HCT116 (cell line): ENCODE data around the gene SYNJ1. TPM values are rescaled to one million over a fixed set of nuclear protein-coding genes. Genes with fewer than 3 reads are reported as not detected.

Source experiments
- ATAC-seq: fragments of 200-7000 bp; cut with Tn5 transposase; 2 replicates; pipeline ENCODE4 v1.9.1; 2020; ENCODE audit warnings: mild to moderate bottlenecking, moderate library complexity
- BruUV-seq: library from RNA; stranded (reverse); fragments of 400-500 nt; replicated peaks from 2 replicates; lab custom pipeline; 2021; lab: Mats Ljungman, UMichigan
- CTCF ChIA-PET: fragments of 300-600 bp; sonication (Branson Sonifier 250); formaldehyde crosslinking; loops from one replicate; lab custom pipeline; 2021; ENCODE audit warnings: antibody characterized with exemption; lab: Charles Lee
- POLR2A ChIA-PET: fragments of 300-600, 350-600 bp; sonication (Branson Sonifier 250); formaldehyde crosslinking; loops from one replicate; lab custom pipeline; 2021; ENCODE audit warnings: antibody characterized with exemption; lab: Charles Lee
- RAD21 ChIA-PET, 2 experiments: fragments of 300-600 bp; sonication (Branson Sonifier 250); formaldehyde crosslinking; loops; one replicate each; lab custom pipeline; 2023; ENCODE audit warnings: low total read pairs in 2 of 2; ENCODE audit not compliant: uncharacterized antibody in 2 of 2, unreplicated experiment in 2 of 2, low non-redundant PET in 1 of 2; lab: Charles Lee
- DNase-seq: peaks from one replicate; pipeline ENCODE4 v3.0.0-alpha.2; 2010; ENCODE audit warnings: low read depth, low spot score
- H2AFZ ChIP-seq: fragments of 200-600 bp; shearing (Covaris generic), sonication (generic); 2 replicates; pipeline ENCODE4 v1.6.1; 2017; ENCODE audit warnings: low read depth, mixed run types, mixed read lengths, antibody characterized with exemption, low read length; ENCODE audit not compliant: poor library complexity, severe bottlenecking
- H3K27ac ChIP-seq: 2 replicates; pipeline ENCODE4 v1.5.1; 2012; ENCODE audit warnings: low read depth, low read length
- H3K27me3 ChIP-seq: fragments of 200-600 bp; sonication (generic); 2 replicates; pipeline ENCODE4 v1.6.1; 2016; ENCODE audit warnings: mixed run types, low read length, mixed read lengths; ENCODE audit not compliant: insufficient read depth
- H3K36me3 ChIP-seq, 2 experiments: fragments of 200-500 bp in 1 of 2; fragments of 200-600 bp in 1 of 2; sonication (Bioruptor generic) in 1 of 2; sonication (generic) in 1 of 2; 2 replicates each; pipeline versions ENCODE4 v1.5.1 to v1.6.1; 2014 to 2016; ENCODE audit warnings: low read length in 2 of 2, inconsistent platforms in 1 of 2, mixed read lengths in 1 of 2, mixed run types in 1 of 2; ENCODE audit not compliant: insufficient read depth in 2 of 2, control insufficient read depth in 1 of 2
- H3K4me1 ChIP-seq, 2 experiments: fragments of 200-600 bp in 1 of 2; sonication (generic) in 1 of 2; 2 replicates each; pipeline versions ENCODE4 v1.5.1 to v1.6.1; 2012 to 2017; ENCODE audit warnings: low read length in 2 of 2, inconsistent platforms in 1 of 2, mild to moderate bottlenecking in 1 of 2, mixed read lengths in 1 of 2, mixed run types in 1 of 2, moderate library complexity in 1 of 2; ENCODE audit not compliant: insufficient read depth in 2 of 2, control insufficient read depth in 1 of 2
- H3K4me2 ChIP-seq: fragments of 200-600 bp; sonication (generic); 2 replicates; pipeline ENCODE4 v1.6.1; 2017; ENCODE audit warnings: mixed run types, low read length, mixed read lengths
- H3K4me3 ChIP-seq, 2 experiments: fragments of 200-600 bp in 1 of 2; sonication (generic) in 1 of 2; replicated peaks in 1 of 2; 2 replicates each; pipeline ENCODE4 v1.5.1; 2011 to 2016; ENCODE audit warnings: low read length in 2 of 2, control low read depth in 1 of 2, low read depth in 1 of 2, mild to moderate bottlenecking in 1 of 2, mixed read lengths in 1 of 2, mixed run types in 1 of 2
- H3K79me2 ChIP-seq: fragments of 200-600 bp; sonication (generic); 2 replicates; pipeline ENCODE4 v1.6.1; 2017; ENCODE audit warnings: mild to moderate bottlenecking, mixed run types, low read length, moderate library complexity, mixed read lengths; ENCODE audit not compliant: insufficient read depth
- H3K9ac ChIP-seq: fragments of 200-600 bp; sonication (generic); 2 replicates; pipeline ENCODE4 v1.6.1; 2016; ENCODE audit warnings: low read length, mixed read lengths
- H3K9me2 ChIP-seq: fragments of 200-600 bp; sonication (generic), shearing (Covaris generic); 2 replicates; pipeline ENCODE4 v1.6.1; 2017; ENCODE audit warnings: mixed run types, mild to moderate bottlenecking, moderate library complexity; ENCODE audit not compliant: insufficient read depth
- H3K9me3 ChIP-seq, 2 experiments: fragments of 200-500 bp in 1 of 2; fragments of 200-600 bp in 1 of 2; sonication (Bioruptor generic) in 1 of 2; sonication (generic) in 1 of 2; 2 replicates each; pipeline ENCODE4 v1.6.1; 2014 to 2017; ENCODE audit warnings: low read length in 2 of 2, mixed read lengths in 2 of 2, inconsistent platforms in 1 of 2, low read depth in 1 of 2, mild to moderate bottlenecking in 1 of 2, mixed run types in 1 of 2, moderate library complexity in 1 of 2; ENCODE audit not compliant: control insufficient read depth in 1 of 2, insufficient read depth in 1 of 2
- H4K20me1 ChIP-seq: fragments of 200-600 bp; sonication (generic), shearing (Covaris generic); 2 replicates; pipeline ENCODE4 v1.6.1; 2017; ENCODE audit warnings: mixed run types, mild to moderate bottlenecking, moderate library complexity; ENCODE audit not compliant: insufficient read depth
- ELF1 ChIP-seq: IDR thresholded peaks from 2 replicates; pipeline ENCODE4 v1.6.1; 2012; ENCODE audit warnings: low read depth, borderline replicate concordance
- EZH2phosphoT487 ChIP-seq: fragments of 200-600 bp; IDR thresholded peaks from 2 replicates; pipeline ENCODE4 v1.6.1; 2018; ENCODE audit warnings: antibody characterized with exemption, borderline replicate concordance
- FOSL1 ChIP-seq: IDR thresholded peaks from 2 replicates; pipeline ENCODE4 v1.6.1; 2012; ENCODE audit warnings: low read depth
- JUND ChIP-seq: IDR thresholded peaks from 2 replicates; pipeline ENCODE4 v1.6.1; 2012
- POLR2A ChIP-seq: IDR thresholded peaks from 2 replicates; pipeline ENCODE4 v1.7.0; 2011; ENCODE audit warnings: borderline replicate concordance; ENCODE audit not compliant: insufficient read depth, insufficient read length; ENCODE audit errors: extremely low read depth
- SIN3A ChIP-seq: IDR thresholded peaks from 2 replicates; pipeline ENCODE4 v1.6.1; 2012; ENCODE audit warnings: low read depth
- SRF ChIP-seq: IDR thresholded peaks from 2 replicates; pipeline ENCODE4 v1.6.1; 2012; ENCODE audit warnings: low read depth
- YY1 ChIP-seq: IDR thresholded peaks from 2 replicates; pipeline ENCODE4 v1.6.1; 2011; ENCODE audit warnings: low read length, low read depth, moderate library complexity, mild to moderate bottlenecking; ENCODE audit not compliant: insufficient replicate concordance; ENCODE audit errors: extremely low read depth
- intact Hi-C: fragments of 100-400 bp; cut with micrococcal nuclease; formaldehyde crosslinking; loops from 2 replicates; pipeline ENCODE4 v1.10.0; 2022
- total RNA-seq: library from RNA; stranded (reverse); gene quantifications from one replicate; pipeline ENCODE4 v1.2.1, GENCODE V29; 2021; ENCODE audit not compliant: unreplicated experiment
- TF ChIP-seq, protein P1 (sequence below): IDR thresholded peaks from 2 replicates; pipeline ENCODE4 v1.6.1; 2012
- TF ChIP-seq, protein P2 (sequence below): IDR thresholded peaks from 2 replicates; pipeline ENCODE4 v1.6.1; 2012; ENCODE audit warnings: low read depth
- TF ChIP-seq, protein P3 (sequence below): IDR thresholded peaks from 2 replicates; pipeline ENCODE4 v1.6.1; 2011; ENCODE audit warnings: mild to moderate bottlenecking, low read length, moderate library complexity; ENCODE audit not compliant: insufficient replicate concordance; ENCODE audit errors: extremely low read depth

SYNJ1 gene
- total RNA-seq, 1 experiment from 2014 or later: 7.2 TPM

DNA sequence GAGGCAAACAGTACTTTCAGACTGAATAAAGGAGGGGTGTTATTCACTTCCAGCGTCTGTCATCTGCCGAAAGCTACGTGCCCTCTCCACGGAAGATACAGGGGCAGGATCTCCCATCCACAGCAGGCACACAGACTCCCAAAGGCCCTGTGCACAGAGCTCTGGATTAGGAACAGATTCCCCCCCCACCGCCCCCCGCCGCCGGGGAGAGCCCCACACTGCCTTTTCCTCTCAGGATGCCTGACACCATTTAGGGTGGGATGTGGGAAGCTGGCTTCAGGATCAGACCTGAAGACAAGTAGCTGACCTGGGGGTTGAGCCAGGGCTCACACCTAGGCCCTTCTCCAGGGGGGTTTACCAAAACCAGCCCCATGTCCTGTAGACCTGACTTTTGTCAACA is 134.1 kb downstream of the SYNJ1 start (continued):
- TF ChIP-seq, protein P1, sequence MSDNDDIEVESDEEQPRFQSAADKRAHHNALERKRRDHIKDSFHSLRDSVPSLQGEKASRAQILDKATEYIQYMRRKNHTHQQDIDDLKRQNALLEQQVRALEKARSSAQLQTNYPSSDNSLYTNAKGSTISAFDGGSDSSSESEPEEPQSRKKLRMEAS: no peak
- TF ChIP-seq SRF: no peak
- TF ChIP-seq JUND: no peak

DNA sequence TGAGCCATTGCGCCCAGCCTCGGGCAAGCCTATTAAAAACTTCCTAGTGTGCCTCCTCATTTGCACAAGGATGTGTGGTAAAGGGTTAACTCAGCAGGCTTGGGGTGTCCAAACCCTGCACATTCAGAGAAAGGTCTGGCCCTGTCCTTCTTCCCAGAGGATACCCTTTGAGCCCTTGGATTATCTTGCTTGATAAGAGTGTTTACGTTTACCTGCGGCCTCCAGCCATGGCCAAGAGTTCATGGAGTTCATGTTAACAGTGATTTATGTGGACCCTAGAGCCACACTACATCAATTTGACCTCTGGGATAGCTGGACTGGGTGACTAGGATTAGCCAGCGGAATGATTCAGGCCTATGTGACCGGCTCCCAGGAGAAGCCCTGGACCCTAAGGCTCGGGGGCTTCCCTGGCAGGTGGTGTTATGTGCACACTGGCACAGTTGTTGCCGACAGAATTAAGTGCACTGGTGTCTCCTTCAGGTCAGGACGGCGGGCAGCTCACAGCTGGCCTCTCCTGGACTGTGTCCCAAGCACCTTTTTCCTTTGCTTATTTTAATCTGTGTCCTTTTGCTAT is 134.8 kb downstream of the SYNJ1 start:
- intact Hi-C loops: no loop called here
- POLR2A ChIA-PET: no interaction called here
- H3K36me3 ChIP-seq: no peaks in the 10 kb centered on the region
- no peaks in the 10 kb centered on the region for H3K9me2 ChIP-seq
- no peaks in the 10 kb centered on the region for H3K27me3 ChIP-seq
- peaks cover 3 to 14% of the 10 kb centered on the region in 2 experiments; a peak in 3 of 4 replicates for H3K4me1 ChIP-seq
- DNase-seq (no peak), ATAC-seq (no peak)
- no peak overlapping the region for H2AFZ ChIP-seq
- H3K4me2 ChIP-seq: no peak overlapping the region
- RAD21 ChIA-PET: no interaction called here
- H3K4me3 ChIP-seq: no peak overlapping the region
- no peaks in the 10 kb centered on the region for H3K9me3 ChIP-seq
- no TSS peak for BruUV-seq
- no peaks in the 10 kb centered on the region for H4K20me1 ChIP-seq
- no peak for TF ChIP-seq ELF1
- no peak for TF ChIP-seq FOSL1
- no peak for TF ChIP-seq SIN3A
- TF ChIP-seq, protein P2, sequence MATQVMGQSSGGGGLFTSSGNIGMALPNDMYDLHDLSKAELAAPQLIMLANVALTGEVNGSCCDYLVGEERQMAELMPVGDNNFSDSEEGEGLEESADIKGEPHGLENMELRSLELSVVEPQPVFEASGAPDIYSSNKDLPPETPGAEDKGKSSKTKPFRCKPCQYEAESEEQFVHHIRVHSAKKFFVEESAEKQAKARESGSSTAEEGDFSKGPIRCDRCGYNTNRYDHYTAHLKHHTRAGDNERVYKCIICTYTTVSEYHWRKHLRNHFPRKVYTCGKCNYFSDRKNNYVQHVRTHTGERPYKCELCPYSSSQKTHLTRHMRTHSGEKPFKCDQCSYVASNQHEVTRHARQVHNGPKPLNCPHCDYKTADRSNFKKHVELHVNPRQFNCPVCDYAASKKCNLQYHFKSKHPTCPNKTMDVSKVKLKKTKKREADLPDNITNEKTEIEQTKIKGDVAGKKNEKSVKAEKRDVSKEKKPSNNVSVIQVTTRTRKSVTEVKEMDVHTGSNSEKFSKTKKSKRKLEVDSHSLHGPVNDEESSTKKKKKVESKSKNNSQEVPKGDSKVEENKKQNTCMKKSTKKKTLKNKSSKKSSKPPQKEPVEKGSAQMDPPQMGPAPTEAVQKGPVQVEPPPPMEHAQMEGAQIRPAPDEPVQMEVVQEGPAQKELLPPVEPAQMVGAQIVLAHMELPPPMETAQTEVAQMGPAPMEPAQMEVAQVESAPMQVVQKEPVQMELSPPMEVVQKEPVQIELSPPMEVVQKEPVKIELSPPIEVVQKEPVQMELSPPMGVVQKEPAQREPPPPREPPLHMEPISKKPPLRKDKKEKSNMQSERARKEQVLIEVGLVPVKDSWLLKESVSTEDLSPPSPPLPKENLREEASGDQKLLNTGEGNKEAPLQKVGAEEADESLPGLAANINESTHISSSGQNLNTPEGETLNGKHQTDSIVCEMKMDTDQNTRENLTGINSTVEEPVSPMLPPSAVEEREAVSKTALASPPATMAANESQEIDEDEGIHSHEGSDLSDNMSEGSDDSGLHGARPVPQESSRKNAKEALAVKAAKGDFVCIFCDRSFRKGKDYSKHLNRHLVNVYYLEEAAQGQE: no peak
- no peak for TF ChIP-seq YY1
- TF ChIP-seq EZH2phosphoT487: no peak
- TF ChIP-seq JUND: no peak
- TF ChIP-seq, protein P3, sequence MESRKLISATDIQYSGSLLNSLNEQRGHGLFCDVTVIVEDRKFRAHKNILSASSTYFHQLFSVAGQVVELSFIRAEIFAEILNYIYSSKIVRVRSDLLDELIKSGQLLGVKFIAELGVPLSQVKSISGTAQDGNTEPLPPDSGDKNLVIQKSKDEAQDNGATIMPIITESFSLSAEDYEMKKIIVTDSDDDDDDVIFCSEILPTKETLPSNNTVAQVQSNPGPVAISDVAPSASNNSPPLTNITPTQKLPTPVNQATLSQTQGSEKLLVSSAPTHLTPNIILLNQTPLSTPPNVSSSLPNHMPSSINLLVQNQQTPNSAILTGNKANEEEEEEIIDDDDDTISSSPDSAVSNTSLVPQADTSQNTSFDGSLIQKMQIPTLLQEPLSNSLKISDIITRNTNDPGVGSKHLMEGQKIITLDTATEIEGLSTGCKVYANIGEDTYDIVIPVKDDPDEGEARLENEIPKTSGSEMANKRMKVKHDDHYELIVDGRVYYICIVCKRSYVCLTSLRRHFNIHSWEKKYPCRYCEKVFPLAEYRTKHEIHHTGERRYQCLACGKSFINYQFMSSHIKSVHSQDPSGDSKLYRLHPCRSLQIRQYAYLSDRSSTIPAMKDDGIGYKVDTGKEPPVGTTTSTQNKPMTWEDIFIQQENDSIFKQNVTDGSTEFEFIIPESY: no peak
- no peak for TF ChIP-seq SRF
- TF ChIP-seq POLR2A: no peak
- H3K79me2 ChIP-seq: no peaks in the 10 kb centered on the region
- CTCF ChIA-PET: interaction anchor here (1.7 kb wide), 1 partner anchor 8 kb away, joined by 6 read pairs; no protein-coding TSS in a partner anchor
- H3K27ac ChIP-seq: no peak overlapping the region
- H3K9ac ChIP-seq: no peak overlapping the region
